ENCODE measurements around the gene CFTR. TPM values are rescaled to one million over a fixed set of nuclear protein-coding genes. Genes with fewer than 3 reads are reported as not detected.

CFTR gene
- total RNA-seq, 1 donor from 2014 or later, result 11.0 TPM

GRCh38 chr7:117711556-117711955, 231.7 kb downstream of the CFTR start:
- no peak for DNase-seq (ENCODE audit: extremely low spot score, unreplicated experiment)
- no peak for TF ChIP-seq CTCF (conservative IDR thresholded peaks at IDR 0.05)
- peaks cover 10% of the 10 kb centered on the region for H3K4me1 Mint-ChIP-seq (ENCODE audit: unreplicated experiment)
- H3K4me3 Mint-ChIP-seq, result no peak overlapping the region
- peaks cover 45% of the 10 kb centered on the region for H3K36me3 Mint-ChIP-seq
- H3K9me3 Mint-ChIP-seq, result no peaks in the 10 kb centered on the region
- H3K27ac Mint-ChIP-seq, result no peak overlapping the region
- no peaks in the 10 kb centered on the region for H3K27me3 Mint-ChIP-seq

GRCh38 chr7:117715784-117716445, 236.1 kb downstream of the CFTR start:
- peak overlapping the region; percentile 96 for H3K27ac Mint-ChIP-seq
- TF ChIP-seq CTCF (conservative IDR thresholded peaks at IDR 0.05), result peak; percentile 76
- H3K4me1 Mint-ChIP-seq (ENCODE audit: unreplicated experiment), result peaks cover 29% of the 10 kb centered on the region
- no peaks in the 10 kb centered on the region for H3K9me3 Mint-ChIP-seq
- no peak for DNase-seq (ENCODE audit: extremely low spot score, unreplicated experiment)
- H3K4me3 Mint-ChIP-seq, result peak overlapping the region; percentile 51
- H3K36me3 Mint-ChIP-seq, result peaks cover 43% of the 10 kb centered on the region
- H3K27me3 Mint-ChIP-seq, result no peaks in the 10 kb centered on the region

GRCh38 chr7:117716707-117717299, 237.0 kb downstream of the CFTR start:
- Mint-ChIP-seq H3K27ac (peak overlapping the region; percentile 96), H3K36me3 (peaks cover 43% of the 10 kb centered on the region), H3K27me3 (no peaks in the 10 kb centered on the region), H3K9me3 (no peaks in the 10 kb centered on the region), H3K4me1 (ENCODE audit: unreplicated experiment) (peaks cover 33% of the 10 kb centered on the region), H3K4me3 (peak overlapping the region; percentile 59)
- DNase-seq (ENCODE audit: extremely low spot score, unreplicated experiment), result no peak
- no peak for TF ChIP-seq CTCF (conservative IDR thresholded peaks at IDR 0.05)

GRCh38 chr7:117717357-117717756, 237.5 kb downstream of the CFTR start:
- peak overlapping the region; percentile 96 for H3K27ac Mint-ChIP-seq
- peaks cover 33% of the 10 kb centered on the region for H3K4me1 Mint-ChIP-seq (ENCODE audit: unreplicated experiment)
- peaks cover 38% of the 10 kb centered on the region for H3K36me3 Mint-ChIP-seq
- TF ChIP-seq CTCF (conservative IDR thresholded peaks at IDR 0.05), result no peak
- H3K4me3 Mint-ChIP-seq, result peak overlapping the region; percentile 48
- H3K27me3 Mint-ChIP-seq, result no peaks in the 10 kb centered on the region
- H3K9me3 Mint-ChIP-seq, result no peaks in the 10 kb centered on the region
- no peak for DNase-seq (ENCODE audit: extremely low spot score, unreplicated experiment)

Other genes with a start within 250 kb of the CFTR start
- 2.4 and 2.8 TPM in 2 replicates for gene WNT2, start 157.0 kb upstream of the CFTR start, total RNA-seq (ENCODE audit: low replicate concordance)
- gene ASZ1, start 52.5 kb upstream of the CFTR start, total RNA-seq (ENCODE audit: low replicate concordance), result not detected in 2 replicates